Adrenal gland (tissue), 12 donors: ENCODE measurements around the gene MRGPRG. TPM values are rescaled to one million over a fixed set of nuclear protein-coding genes. Genes with fewer than 3 reads are reported as not detected.

Experiments used
- DNase-seq, 7 donors: peaks; one replicate each; pipeline ENCODE4 v3.0.0-alpha.2; 2019 to 2020
- H3K27ac ChIP-seq, 5 donors: fragments of 200-600 bp; sonication (generic) in 4 of 5; 1 replicate in 3 of 5; 2 replicates in 2 of 5; pipeline versions ENCODE4 v1.5.1 to v1.8.0; 2016 to 2020; ENCODE audit warnings: mild to moderate bottlenecking in 1 of 5
- H3K27me3 ChIP-seq: fragments of 200-600 bp; 2 replicates; pipeline ENCODE4 v1.8.0; 2021
- H3K36me3 ChIP-seq, 2 donors: fragments of 200-600 bp; replicated peaks in 1 of 2; 1 replicate in 1 of 2; 2 replicates in 1 of 2; pipeline versions ENCODE4 v1.5.1 to v1.8.0; 2018 to 2022
- H3K4me1 ChIP-seq, 2 donors: fragments of 200-600 bp; replicated peaks in 1 of 2; 1 replicate in 1 of 2; 2 replicates in 1 of 2; pipeline versions ENCODE4 v1.5.1 to v1.8.0; 2018 to 2021
- H3K4me3 ChIP-seq, 4 donors: fragments of 200-600 bp; sonication (generic) in 3 of 4; one replicate each; pipeline ENCODE4 v1.5.1; 2016 to 2018
- H3K9me3 ChIP-seq, 3 donors: fragments of 200-600 bp; sonication (generic) in 1 of 3; replicated peaks in 1 of 3; 1 replicate in 2 of 3; 2 replicates in 1 of 3; pipeline versions ENCODE4 v1.5.1 to v1.8.0; 2016 to 2021
- CTCF ChIP-seq, 6 experiments: fragments of 450-650 bp in 4 of 6; fragments of 200-600 bp in 2 of 6; sonication (generic) in 1 of 6; IDR thresholded peaks; 1 replicate in 5 of 6; 2 replicates in 1 of 6; pipeline versions ENCODE4 v1.5.1 to v1.8.0; 2016 to 2021; ENCODE audit warnings: antibody characterized with exemption in 6 of 6, mild to moderate bottlenecking in 2 of 6, moderate library complexity in 1 of 6
- POLR2A ChIP-seq, 2 donors: fragments of 450-650 bp; IDR thresholded peaks; one replicate each; pipeline ENCODE4 v1.6.1; 2017; ENCODE audit warnings: antibody characterized with exemption in 2 of 2, mild to moderate bottlenecking in 2 of 2, moderate library complexity in 1 of 2
- WGBS, 4 donors: extraction: QIAGEN DNeasy Blood & Tissue Kit in 2 of 4; methylation state at CpG; one replicate each; pipeline versions ENCODE4 v1.1.5 to v1.1.7; 2013 to 2017; 5-methylcytosine and 5-hydroxymethylcytosine counted together
- intact Hi-C, 2 donors: fragments of 100-400 bp; cut with DNase I; formaldehyde crosslinking; loops; one replicate each; pipeline versions ENCODE4 v1.14.1 to v1.15.0; 2022 to 2023
- polyA plus RNA-seq, 3 donors: library from polyadenylated mRNA; stranded (reverse); fragments of 200-250 nt in 2 of 3; fragments of 350-450 nt in 1 of 3; fragmentation: Illumina TruSeq in 1 of 3; extraction: RNeasy Lipid Tissue Mini Kit (QIAGEN cat#74804) in 1 of 3; gene quantifications; one replicate each; pipeline ENCODE4 v1.2.3, GENCODE V29; 2013 to 2014
- total RNA-seq, 9 donors: library from RNA; depleted of rRNA in 4 of 9; stranded (reverse); fragments of >200 nt in 4 of 9; fragments of 120-200 nt in 1 of 9; fragmentation: NEBNext Ultra II Directional in 1 of 9; extraction: Animal tissue kit (Norgen Biotek cat#: 25700) in 1 of 9; gene quantifications; one replicate each; pipeline versions ENCODE4 v1.1.0 to v1.2.4, GENCODE V29; 2013 to 2023
- donor health status: healthy with polysubstance abuse.
- donor health status: Bipolar disorder and iron deficiency.
- donor health status: DM: yes; HTN: yes; CAD: no.
- donor health status: DM: no; HTN: no; CAD: no.
- donor health status: DM: no; HTN: no; CAD: no.
- donor health status: DM: yes; HTN: yes; CAD: no.

Gene MRGPRG
- total and polyA plus RNA-seq, 12 donors, result not detected

- Histone ChIP-seq H3K27me3 (peaks cover 29% of the 10 kb centered on the region), H3K36me3 (no peaks in the 10 kb centered on the region), H3K4me1 (no peaks in the 10 kb centered on the region), H3K27ac (no peak overlapping the region), H3K4me3 (no peak overlapping the region), H3K9me3 (no peaks in the 10 kb centered on the region)
- DNase-seq, result no peak
- TF ChIP-seq POLR2A (IDR thresholded peaks at IDR 0.05) (no peak), CTCF (IDR thresholded peaks at IDR 0.05) (no peak)
- intact Hi-C loops, result no loop called here
- 0 to 8% (median 4%) methylated on average over 12 to 51 of the region's 51 CpGs for WGBS, 4 donors
These were observed 15.2 kb downstream of the MRGPRG start for GRCh38 chr11:3203221-3204043.

DNA sequence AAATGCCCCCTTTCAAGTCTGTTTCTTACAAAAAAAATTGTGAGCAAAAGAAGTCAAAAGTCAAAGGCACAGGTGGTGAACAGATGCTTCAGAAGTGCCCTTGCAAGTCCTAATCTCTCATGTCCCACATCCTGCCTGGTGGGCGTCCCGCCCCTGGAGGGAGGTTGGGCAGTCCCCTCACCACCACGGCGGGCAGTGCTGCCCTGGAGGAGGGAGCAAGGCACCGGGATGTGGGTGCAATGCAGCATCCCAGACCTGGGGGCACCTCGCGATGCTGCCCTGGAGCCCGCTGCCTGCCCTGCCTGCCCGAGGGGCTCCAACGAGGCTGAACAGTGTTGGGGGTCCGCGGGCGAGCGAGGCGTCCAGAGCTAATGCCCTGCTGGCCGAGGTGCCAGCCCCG lies 15.9 kb downstream of the MRGPRG start:
- intact Hi-C loops, result no loop called here
- H3K27ac ChIP-seq, result no peak overlapping the region
- H3K9me3 ChIP-seq, result no peaks in the 10 kb centered on the region
- DNase-seq, result no peak
- WGBS, 4 donors, result 13 to 29% (median 15%) methylated on average over 5 to 17 of the region's 17 CpGs; no CpG with 5 or more reads in 1 of the 4 donors
- no peaks in the 10 kb centered on the region for H3K36me3 ChIP-seq
- TF ChIP-seq CTCF (IDR thresholded peaks at IDR 0.05) (no peak), POLR2A (IDR thresholded peaks at IDR 0.05) (no peak)
- H3K27me3 ChIP-seq, result peaks cover 29% of the 10 kb centered on the region
- H3K4me3 ChIP-seq, result no peak overlapping the region
- no peaks in the 10 kb centered on the region for H3K4me1 ChIP-seq

DNA sequence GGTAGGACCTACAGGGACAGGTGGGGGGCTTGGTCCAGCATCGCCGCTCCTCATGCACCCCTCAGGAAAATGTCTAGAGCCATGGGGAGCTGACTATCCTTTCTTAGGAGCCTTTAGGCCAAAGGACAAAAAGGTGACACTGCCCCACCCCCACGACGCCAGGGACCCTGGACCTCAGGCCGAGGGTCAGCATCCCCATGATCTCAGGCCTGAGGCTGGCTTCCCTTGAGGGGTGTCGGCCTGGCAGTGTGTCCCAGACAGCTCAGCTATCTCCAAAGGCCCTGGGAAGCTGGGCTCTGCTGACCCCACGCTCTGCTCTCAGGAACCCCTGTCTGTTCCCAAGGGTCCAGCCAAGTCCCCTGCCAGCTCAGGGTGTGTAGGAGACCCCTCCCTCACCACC lies 16.3 kb downstream of the MRGPRG start:
- no peak for TF ChIP-seq POLR2A (IDR thresholded peaks at IDR 0.05)
- no peak for TF ChIP-seq CTCF (IDR thresholded peaks at IDR 0.05)
- intact Hi-C loops, result no loop called here

GRCh38 chr11:3201677-3202181 lies 16.9 kb downstream of the MRGPRG start:
- no peak for DNase-seq
- TF ChIP-seq CTCF (IDR thresholded peaks at IDR 0.05), result no peak
- intact Hi-C loops, result no loop called here
- no peaks in the 10 kb centered on the region for H3K4me1 ChIP-seq
- 70 to 80% (median 73%) methylated on average over 1 to 17 of the region's 17 CpGs for WGBS, 4 donors
- H3K9me3 ChIP-seq, result no peaks in the 10 kb centered on the region
- no peak overlapping the region for H3K4me3 ChIP-seq
- H3K27me3 ChIP-seq, result peaks cover 29% of the 10 kb centered on the region
- no peak overlapping the region for H3K27ac ChIP-seq
- H3K36me3 ChIP-seq, result no peaks in the 10 kb centered on the region

More for the DNA sequence above, 16.3 kb downstream of the MRGPRG start:
- Histone ChIP-seq H3K36me3 (no peaks in the 10 kb centered on the region), H3K27me3 (peaks cover 29% of the 10 kb centered on the region), H3K27ac (no peak overlapping the region), H3K9me3 (no peaks in the 10 kb centered on the region), H3K4me1 (no peaks in the 10 kb centered on the region), H3K4me3 (no peak overlapping the region)
- no peak for DNase-seq
- 51 to 80% (median 67%) methylated on average over 4 to 7 of the region's 7 CpGs for WGBS, 4 donors
